ENCODE data around the gene SFXN3.
A peak's percentile ranks its signal among the peaks of the same experiment; 100 is the strongest.

Gene SFXN3

GRCh38 chr10:101046332-101047238 is 15.6 kb downstream of the SFXN3 start:
- DNase-seq: no peak
- intact Hi-C loops (cut with DNase I): no loop called here

DNA sequence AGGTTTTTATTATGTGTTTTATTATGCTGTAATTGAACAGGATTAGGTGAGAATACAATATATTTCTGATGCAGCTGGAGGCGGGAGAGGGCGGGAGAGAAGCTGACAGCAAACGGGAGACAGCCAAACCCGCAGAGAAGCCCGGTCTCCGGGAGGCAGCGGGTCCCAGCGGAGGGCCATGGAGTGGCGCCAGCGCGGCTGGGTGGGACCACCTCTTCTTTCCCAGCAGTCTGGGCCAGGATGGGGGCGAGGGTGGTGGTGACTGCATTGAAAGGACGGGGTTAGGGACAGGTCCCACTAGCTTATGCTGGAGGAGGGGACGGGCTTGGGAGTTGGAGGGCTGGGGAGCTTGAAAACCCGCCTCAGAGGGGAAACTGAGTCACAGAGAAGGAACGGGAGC is 16.2 kb downstream of the SFXN3 start:
- DNase-seq: peak in 2 of 42 donors; percentile 41 to 51
- intact Hi-C loops (cut with DNase I): no loop called here

DNA sequence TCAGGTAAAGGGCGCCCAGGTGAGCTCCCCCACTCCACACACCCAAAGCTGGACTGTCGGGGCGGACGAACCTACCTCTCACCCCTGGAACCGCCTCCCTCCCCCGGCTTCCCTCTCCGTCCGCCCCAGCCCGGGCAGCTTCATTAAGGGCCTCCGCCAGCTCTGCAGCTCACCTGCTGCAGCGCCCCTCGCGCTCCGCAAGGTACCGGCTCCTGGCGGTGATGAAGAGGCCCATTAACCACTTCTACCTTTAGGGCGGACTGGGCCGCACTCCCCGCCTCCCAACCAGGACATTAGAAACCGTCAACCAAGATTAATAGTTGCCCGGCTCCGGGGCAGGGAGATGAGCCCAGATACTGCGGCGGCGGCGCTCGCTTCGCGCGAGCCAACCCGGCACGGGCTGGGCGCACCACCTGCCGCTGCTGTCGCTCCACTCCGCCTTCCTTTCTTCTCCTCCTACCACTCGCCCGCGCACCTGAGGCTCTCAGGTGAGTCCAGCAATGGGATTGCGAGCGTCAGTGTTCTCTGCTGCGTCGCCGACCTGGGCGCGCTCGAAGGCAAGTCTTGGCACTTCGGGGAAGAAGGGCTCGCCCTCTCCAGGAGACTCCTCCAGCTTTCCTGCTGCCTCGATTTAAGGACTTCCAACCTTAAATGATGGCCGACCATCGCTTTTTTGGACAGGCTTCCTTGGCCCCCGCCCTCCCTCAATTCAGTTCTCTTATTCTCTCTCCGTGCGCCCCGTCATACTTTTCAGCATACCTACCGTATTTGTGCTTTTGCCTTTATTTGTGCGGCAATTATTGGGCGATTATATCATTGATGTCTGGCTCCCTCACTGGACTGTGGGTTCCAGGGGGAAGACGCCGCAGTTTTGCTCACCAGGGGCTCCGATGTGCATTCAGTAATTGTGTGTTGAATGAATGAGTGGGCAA is 17.2 kb downstream of the SFXN3 start:
- intact Hi-C loops (cut with DNase I): no loop called here

DNA sequence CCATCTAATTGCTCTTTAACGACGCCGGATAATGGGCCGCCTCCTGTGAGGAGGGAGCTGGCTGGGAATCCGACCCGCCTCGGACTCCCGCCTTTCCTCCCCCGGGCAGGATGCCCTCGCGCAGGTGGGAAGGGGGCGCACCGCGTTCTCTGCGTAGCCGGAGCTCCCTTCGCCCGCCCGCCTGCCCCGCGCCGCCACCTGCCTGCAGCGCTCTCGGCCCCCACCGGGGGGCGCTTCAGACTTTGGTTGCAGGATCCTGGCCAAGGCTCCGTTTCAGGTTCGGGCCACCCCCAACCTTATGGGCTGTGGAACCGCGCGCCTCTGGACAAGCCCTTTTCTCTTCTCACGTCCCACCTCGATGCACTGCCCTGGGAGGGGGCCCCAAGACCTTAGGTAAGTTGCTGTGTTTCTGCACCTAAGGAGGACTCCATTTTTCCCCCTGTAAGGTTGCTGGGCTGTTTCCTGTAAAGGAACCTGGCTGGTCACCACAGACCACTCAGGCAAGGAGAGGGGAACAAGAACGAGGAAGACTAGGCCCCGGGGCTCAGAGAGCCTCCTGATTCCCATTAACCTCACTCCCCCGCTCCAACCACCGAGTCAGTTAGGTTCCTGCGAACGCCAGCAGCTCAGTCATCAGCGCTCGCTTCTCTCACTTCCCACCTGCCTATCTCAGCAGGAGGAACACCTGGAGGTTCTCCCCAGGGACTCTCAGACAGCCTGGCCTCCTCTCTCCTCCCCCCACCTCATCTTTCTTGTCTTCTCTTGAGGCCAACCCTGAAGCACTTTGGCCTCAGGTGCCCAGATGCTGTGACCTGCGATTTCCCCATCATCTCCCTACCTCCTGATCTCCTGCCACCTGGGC is 19.4 kb downstream of the SFXN3 start:
- DNase-seq: peak in 31 of 42 donors; percentile 31 to 82 (median 64)
- intact Hi-C loops (cut with DNase I): no loop called here

More for the DNA sequence above, 17.2 kb downstream of the SFXN3 start:
- no peak for DNase-seq

DNA sequence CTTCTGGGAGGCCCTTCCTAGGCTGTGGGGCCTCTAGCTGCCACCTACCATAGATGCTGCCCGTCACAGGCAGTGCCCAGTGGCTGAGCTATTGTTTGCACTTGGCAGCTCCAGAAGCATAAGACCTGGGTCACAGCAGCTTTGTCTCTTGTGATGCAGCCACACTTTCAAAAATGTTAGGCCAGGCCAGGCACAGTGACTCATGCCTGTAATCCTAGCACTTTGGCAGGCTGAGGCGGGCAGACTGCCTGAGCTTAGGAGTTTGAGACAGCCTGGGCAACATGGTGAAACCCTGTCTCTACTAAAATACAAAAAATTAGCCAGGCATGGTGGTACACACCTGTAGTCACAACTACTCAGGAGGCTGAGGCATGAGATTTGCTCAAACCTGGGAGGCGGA is 21.3 kb downstream of the SFXN3 start:
- DNase-seq: no peak
- intact Hi-C loops (cut with DNase I): no loop called here

DNA sequence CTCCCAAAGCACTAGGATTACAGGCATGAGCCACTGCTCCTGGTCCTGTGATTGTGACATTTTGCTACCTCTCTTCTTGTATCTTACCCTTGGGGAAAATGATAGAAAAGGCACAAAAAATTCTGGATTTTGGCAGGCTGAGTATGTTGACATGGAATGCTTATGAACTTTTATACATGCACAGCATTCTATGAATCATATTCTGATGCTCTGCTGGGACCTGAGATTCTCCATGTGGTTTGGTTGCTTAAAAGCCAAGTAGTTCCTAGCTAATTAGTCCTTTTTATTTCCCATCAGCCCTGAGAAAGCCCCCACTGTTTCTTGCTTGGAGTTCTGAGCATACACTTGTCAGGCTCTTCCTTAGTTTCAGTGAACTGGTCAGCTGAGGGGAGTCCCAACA is 22.5 kb downstream of the SFXN3 start:
- intact Hi-C loops (cut with DNase I): no loop called here

DNA sequence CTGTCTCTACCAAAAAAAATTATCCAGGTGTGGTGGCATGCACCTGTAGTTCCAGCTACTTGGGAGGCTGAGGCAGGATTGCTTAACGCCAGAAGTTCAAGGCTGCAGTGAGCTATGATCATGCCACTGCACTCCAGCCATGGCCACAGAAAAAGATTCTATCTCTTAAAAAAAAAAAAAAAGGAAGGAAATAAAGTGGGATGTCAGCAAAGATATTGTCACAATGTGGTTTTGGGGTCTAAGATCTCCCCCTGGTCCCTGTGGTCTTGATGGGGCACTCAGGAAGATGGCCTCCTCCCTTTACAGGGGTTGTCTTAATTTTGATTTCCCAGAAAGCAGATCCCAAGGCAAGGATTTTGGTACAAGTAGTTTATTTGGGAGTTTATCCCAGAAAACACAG is 23.3 kb downstream of the SFXN3 start:
- no peak for DNase-seq
- intact Hi-C loops (cut with DNase I): no loop called here

More for the DNA sequence above, 22.5 kb downstream of the SFXN3 start:
- no peak for DNase-seq

- DNase-seq: no peak
- intact Hi-C loops (cut with DNase I): no loop called here
Measured at GRCh38 chr10:101054876-101055275, 23.8 kb downstream of the SFXN3 start.

GRCh38 chr10:101055411-101055810 is 24.4 kb downstream of the SFXN3 start:
- DNase-seq: no peak
- intact Hi-C loops (cut with DNase I): no loop called here

GRCh38 chr10:101056365-101057151 is 25.5 kb downstream of the SFXN3 start:
- intact Hi-C loops (cut with DNase I): no loop called here
- DNase-seq: no peak

GRCh38 chr10:101060036-101060950 is 29.3 kb downstream of the SFXN3 start:
- intact Hi-C loops (cut with DNase I): loop anchor here (10.0 kb wide), 1 partner anchor 45 kb away; no protein-coding TSS in a partner anchor
- peak; percentile 75 to 96 (median 90) for DNase-seq

GRCh38 chr10:101060951-101061623 is 30.1 kb downstream of the SFXN3 start:
- DNase-seq: peak; percentile 83 to 96 (median 92)
- intact Hi-C loops (cut with DNase I): loop anchor here (10.0 kb wide), 1 partner anchor 46 kb away; no protein-coding TSS in a partner anchor

DNA sequence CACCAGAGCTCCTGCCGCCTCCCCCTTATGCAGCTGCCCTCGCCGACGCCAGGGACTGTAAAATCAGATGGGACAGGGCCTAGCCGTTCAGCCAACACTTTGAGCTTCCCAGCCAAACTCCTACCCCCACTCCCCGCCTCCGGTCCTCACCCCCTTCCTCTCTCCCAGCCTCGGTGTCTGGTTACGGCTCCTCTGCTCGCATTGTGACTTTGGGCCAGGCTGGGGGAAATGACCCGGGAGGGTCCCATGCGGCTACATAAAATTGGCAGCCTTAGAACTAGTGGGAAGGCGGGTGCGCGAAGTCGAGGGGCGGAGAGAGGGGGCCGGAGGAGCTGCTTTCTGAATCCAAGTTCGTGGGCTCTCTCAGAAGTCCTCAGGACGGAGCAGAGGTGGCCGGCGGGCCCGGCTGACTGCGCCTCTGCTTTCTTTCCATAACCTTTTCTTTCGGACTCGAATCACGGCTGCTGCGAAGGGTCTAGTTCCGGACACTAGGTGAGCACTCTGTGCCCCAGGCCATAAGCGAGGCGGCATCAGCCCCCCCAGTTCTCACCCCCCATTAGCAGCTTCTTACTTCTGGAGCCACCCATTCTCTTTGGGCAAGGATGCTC is 30.7 kb downstream of the SFXN3 start, which contains the start of gene KAZALD1:
Gene KAZALD1, plus strand, starts transcription at position 366 of the 608 bp plus-strand sequence. CDS start 604 bp downstream, outside the sequence.
- peak in 1 of 42 donors; percentile 13 for DNase-seq
- intact Hi-C loops (cut with DNase I): loop anchor here (10.0 kb wide), 1 partner anchor 47 kb away; no protein-coding TSS in a partner anchor

DNA sequence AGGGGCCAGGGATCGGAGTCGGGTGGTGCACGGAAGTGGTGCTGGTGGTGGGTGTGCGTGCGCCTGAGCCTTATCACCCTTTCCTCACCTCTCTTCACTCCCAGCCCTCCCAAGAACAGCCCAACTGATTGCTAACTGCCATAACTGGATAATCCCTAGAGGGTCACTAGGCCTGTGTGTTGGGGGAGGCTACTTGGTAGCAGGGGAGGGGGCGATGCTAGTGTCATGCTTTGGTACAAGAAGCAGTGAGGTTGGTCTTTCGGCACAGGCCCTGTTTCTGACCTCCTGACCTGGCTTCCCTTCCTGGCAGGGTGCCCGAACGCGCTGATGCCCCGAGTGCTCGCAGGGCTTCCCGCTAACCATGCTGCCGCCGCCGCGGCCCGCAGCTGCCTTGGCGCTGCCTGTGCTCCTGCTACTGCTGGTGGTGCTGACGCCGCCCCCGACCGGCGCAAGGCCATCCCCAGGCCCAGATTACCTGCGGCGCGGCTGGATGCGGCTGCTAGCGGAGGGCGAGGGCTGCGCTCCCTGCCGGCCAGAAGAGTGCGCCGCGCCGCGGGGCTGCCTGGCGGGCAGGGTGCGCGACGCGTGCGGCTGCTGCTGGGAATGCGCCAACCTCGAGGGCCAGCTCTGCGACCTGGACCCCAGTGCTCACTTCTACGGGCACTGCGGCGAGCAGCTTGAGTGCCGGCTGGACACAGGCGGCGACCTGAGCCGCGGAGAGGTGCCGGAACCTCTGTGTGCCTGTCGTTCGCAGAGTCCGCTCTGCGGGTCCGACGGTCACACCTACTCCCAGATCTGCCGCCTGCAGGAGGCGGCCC is 31.4 kb downstream of the SFXN3 start:
- peak in 20 of 42 donors; percentile 10 to 66 (median 36) for DNase-seq
- intact Hi-C loops (cut with DNase I): loop anchor here (10.0 kb wide), 1 partner anchor 48 kb away; no protein-coding TSS in a partner anchor

Data from head of caudate nucleus (tissue), 42 donors.